ENCODE data around the gene SLC37A1. TPM values are rescaled to one million over a fixed set of nuclear protein-coding genes. Genes with fewer than 3 reads are reported as not detected.

SLC37A1 gene
- total RNA-seq, 1 experiment from 2014 or later = 11.2 TPM

DNA sequence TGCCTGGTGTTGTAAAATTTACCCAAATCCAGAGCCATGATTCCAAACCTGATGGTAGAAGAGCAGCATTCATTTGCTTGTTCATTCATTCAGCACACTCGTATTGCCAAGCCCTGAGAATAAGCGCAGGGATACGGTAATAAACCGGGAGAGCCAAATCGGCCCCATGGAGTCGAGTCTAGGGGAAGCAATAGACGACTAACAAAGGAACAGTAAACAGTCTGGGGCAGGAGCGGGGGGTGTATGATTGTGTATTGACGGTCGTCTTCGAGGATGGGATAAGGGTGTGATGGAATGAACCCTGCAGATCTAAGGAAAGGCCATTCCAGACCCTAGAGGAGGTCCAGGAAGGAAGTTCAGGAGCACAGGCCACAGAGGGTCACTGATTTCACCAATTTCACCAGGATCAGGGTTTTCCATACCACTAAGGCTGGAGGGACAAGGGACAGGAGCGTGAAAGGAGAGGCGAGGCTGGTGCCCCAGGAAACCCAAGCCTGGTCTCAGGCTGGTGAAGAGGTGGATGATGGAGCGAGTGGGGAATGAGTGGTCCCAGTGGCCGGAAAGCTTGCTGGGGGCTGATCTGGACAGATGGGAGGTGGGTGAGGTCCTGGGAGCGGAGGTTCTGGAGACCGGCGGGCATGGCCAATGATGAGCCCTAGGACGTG lies 78.6 kb downstream of the SLC37A1 start:
- H3K9me3 ChIP-seq (ENCODE audit: low read depth, low read length, poor library complexity, severe bottlenecking) = no peaks in the 10 kb centered on the region
- no peaks in the 10 kb centered on the region for H3K27me3 ChIP-seq (replicated peaks; ENCODE audit: insufficient read depth, low read depth, low read length, poor library complexity)
- TF ChIP-seq EZH2 (IDR thresholded peaks at IDR 0.05; ENCODE audit: borderline replicate concordance, low read depth, low read length, poor library complexity, severe bottlenecking) = no peak
- TF ChIP-seq, protein P1, sequence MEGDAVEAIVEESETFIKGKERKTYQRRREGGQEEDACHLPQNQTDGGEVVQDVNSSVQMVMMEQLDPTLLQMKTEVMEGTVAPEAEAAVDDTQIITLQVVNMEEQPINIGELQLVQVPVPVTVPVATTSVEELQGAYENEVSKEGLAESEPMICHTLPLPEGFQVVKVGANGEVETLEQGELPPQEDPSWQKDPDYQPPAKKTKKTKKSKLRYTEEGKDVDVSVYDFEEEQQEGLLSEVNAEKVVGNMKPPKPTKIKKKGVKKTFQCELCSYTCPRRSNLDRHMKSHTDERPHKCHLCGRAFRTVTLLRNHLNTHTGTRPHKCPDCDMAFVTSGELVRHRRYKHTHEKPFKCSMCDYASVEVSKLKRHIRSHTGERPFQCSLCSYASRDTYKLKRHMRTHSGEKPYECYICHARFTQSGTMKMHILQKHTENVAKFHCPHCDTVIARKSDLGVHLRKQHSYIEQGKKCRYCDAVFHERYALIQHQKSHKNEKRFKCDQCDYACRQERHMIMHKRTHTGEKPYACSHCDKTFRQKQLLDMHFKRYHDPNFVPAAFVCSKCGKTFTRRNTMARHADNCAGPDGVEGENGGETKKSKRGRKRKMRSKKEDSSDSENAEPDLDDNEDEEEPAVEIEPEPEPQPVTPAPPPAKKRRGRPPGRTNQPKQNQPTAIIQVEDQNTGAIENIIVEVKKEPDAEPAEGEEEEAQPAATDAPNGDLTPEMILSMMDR (conservative IDR thresholded peaks at IDR 0.05; ENCODE audit: low read depth, low read length) = no peak
- ChIA-PET CTCF (interaction anchor here (0.5 to 1.9 kb wide), 6 partner anchors 35 to 300 kb away, joined by 3 to 7 read pairs (median 4); partner anchors contain the start of gene NDUFV3), POLR2A (ENCODE audit: low non-redundant PET) (no interaction called here)
- no peaks in the 10 kb centered on the region for H3K4me1 ChIP-seq (ENCODE audit: insufficient read depth, low read length, poor library complexity, severe bottlenecking)
- H3K36me3 ChIP-seq (ENCODE audit: insufficient read depth, low read length, poor library complexity, severe bottlenecking) = no peaks in the 10 kb centered on the region
- no peak overlapping the region for H3K27ac ChIP-seq (ENCODE audit: low read depth, low read length, poor library complexity, severe bottlenecking)
- intact Hi-C loops (cut with micrococcal nuclease; ENCODE audit: unreplicated experiment) = loop anchor here (5.0 to 10.0 kb wide), 3 partner anchors 57 to 1053 kb away; no protein-coding TSS in a partner anchor
- no TSS peak for BruUV-seq (replicated peaks)
- DNase-seq (ENCODE audit: low spot score) = no peak
- no peak overlapping the region for H3K4me3 ChIP-seq (ENCODE audit: low read depth, low read length, poor library complexity, severe bottlenecking)

DNA sequence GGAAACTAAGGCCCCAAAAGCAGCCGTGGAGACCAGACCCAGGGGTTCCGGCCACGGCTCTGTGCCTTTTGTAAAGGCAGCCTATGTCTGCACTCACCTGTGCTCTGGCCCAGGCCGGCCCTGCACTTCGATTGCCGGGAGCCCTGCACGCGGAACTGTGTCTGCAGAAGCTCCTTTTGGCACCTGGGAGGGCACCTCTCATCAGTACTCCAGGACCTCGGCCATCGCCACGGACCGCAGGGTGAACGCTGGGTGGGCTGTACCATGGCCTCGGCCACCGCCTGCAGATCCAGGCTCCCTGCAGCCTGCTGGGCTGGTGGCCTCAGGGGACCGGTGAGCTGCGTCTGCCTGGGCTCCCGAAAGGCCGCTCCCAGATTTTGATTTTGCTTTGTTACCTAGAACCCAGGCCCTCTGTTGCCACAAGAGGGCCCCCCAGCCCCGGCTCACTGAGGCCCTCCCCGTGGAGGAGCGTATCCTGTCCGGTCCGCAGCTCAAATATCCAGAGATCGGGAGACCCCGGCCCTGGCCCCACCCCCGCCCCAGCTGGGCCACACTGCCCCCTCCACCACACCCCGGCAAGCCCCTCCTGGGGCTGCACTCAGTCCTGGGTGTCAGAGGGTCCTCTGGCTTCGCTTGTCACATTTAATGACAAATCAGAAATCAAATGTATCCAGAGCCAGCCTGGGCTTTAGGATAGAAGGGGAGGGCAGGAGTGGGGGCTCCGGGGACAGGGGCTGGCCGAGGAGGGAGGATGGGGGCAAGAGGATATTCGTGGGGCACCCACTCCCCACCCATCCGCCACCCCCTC lies 79.6 kb downstream of the SLC37A1 start:
- Histone ChIP-seq H3K27me3 (replicated peaks; ENCODE audit: insufficient read depth, low read depth, low read length, poor library complexity) (no peaks in the 10 kb centered on the region), H3K4me3 (ENCODE audit: low read depth, low read length, poor library complexity, severe bottlenecking) (peak overlapping the region; percentile 19), H3K27ac (ENCODE audit: low read depth, low read length, poor library complexity, severe bottlenecking) (no peak overlapping the region), H3K9me3 (ENCODE audit: low read depth, low read length, poor library complexity, severe bottlenecking) (no peaks in the 10 kb centered on the region), H3K36me3 (ENCODE audit: insufficient read depth, low read length, poor library complexity, severe bottlenecking) (no peaks in the 10 kb centered on the region), H3K4me1 (ENCODE audit: insufficient read depth, low read length, poor library complexity, severe bottlenecking) (no peaks in the 10 kb centered on the region)
- ChIA-PET CTCF (interaction anchor here (0.5 to 1.9 kb wide), 13 partner anchors 10 to 981 kb away, joined by 3 to 18 read pairs (median 4); partner anchors contain the start of gene NDUFV3), POLR2A (ENCODE audit: low non-redundant PET) (interaction anchor here (0.7 kb wide), 2 partner anchors 169 to 262 kb away, joined by 13 read pairs; no protein-coding TSS in a partner anchor)
- TF ChIP-seq EZH2 (IDR thresholded peaks at IDR 0.05; ENCODE audit: borderline replicate concordance, low read depth, low read length, poor library complexity, severe bottlenecking) = no peak
- TF ChIP-seq, protein P1 (conservative IDR thresholded peaks at IDR 0.05; ENCODE audit: low read depth, low read length) = peak; percentile 83
- BruUV-seq (replicated peaks) = no TSS peak
- intact Hi-C loops (cut with micrococcal nuclease; ENCODE audit: unreplicated experiment) = loop anchor here (5.0 to 10.0 kb wide), 3 partner anchors 58 to 1052 kb away; no protein-coding TSS in a partner anchor
- DNase-seq (ENCODE audit: low spot score) = peak; percentile 80

DNA sequence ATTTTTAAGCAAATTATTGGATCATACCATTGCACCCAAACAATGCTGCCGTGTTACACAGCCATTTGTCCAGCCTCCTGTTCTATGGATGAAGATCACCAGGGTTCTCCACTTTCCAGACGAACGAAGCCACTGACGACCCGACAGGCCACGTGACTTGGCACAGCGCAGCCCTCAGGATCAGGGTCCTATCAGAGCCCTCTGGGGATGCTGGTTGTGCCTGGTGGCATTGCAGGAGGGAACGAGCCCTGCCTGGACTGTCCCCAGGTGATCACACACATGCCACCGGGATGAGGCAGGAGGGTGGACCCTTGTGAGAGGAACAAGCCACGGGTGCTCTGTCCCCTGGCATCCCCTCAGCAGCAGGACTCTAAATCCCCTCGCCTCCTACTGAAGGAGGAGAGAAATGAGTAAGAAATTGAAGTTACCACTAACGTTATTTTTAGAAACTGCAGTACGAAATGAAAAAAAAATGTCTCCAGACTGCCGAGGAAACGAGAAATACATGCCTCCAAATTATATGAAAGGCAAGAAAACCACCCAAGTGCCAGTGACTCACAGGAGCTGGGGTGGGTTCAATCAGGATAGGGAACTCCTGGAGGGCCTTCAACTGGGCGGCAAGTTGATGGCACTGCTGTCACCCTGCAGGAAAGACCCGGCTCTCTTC lies 81.1 kb downstream of the SLC37A1 start:
- H3K27ac ChIP-seq (ENCODE audit: low read depth, low read length, poor library complexity, severe bottlenecking) = no peak overlapping the region
- H3K4me1 ChIP-seq (ENCODE audit: insufficient read depth, low read length, poor library complexity, severe bottlenecking) = no peaks in the 10 kb centered on the region
- H3K4me3 ChIP-seq (ENCODE audit: low read depth, low read length, poor library complexity, severe bottlenecking) = no peak overlapping the region
- no peaks in the 10 kb centered on the region for H3K36me3 ChIP-seq (ENCODE audit: insufficient read depth, low read length, poor library complexity, severe bottlenecking)
- DNase-seq (ENCODE audit: low spot score) = no peak
- intact Hi-C loops (cut with micrococcal nuclease; ENCODE audit: unreplicated experiment) = loop anchor here (5.0 to 10.0 kb wide), 3 partner anchors 60 to 1050 kb away; no protein-coding TSS in a partner anchor
- ChIA-PET CTCF (interaction anchor here (0.5 to 0.6 kb wide), 2 partner anchors 255 to 1051 kb away, joined by 3 to 4 read pairs; no protein-coding TSS in a partner anchor), POLR2A (ENCODE audit: low non-redundant PET) (interaction anchor here (0.6 kb wide), 2 partner anchors 58 to 1156 kb away, joined by 3 read pairs; no protein-coding TSS in a partner anchor)
- H3K9me3 ChIP-seq (ENCODE audit: low read depth, low read length, poor library complexity, severe bottlenecking) = no peaks in the 10 kb centered on the region
- H3K27me3 ChIP-seq (replicated peaks; ENCODE audit: insufficient read depth, low read depth, low read length, poor library complexity) = no peaks in the 10 kb centered on the region
- no TSS peak for BruUV-seq (replicated peaks)
- TF ChIP-seq, protein P1 (conservative IDR thresholded peaks at IDR 0.05; ENCODE audit: low read depth, low read length) = no peak
- TF ChIP-seq EZH2 (IDR thresholded peaks at IDR 0.05; ENCODE audit: borderline replicate concordance, low read depth, low read length, poor library complexity, severe bottlenecking) = no peak

Data from A673 (cell line).